ENCODE data around the gene SYT17. TPM values are rescaled to one million over a fixed set of nuclear protein-coding genes. Genes with fewer than 3 reads are reported as not detected.
A peak's percentile ranks its signal among the peaks of the same experiment; 100 is the strongest.

SYT17 gene
- total RNA-seq, 2 experiments from 2014 or later: not detected

DNA sequence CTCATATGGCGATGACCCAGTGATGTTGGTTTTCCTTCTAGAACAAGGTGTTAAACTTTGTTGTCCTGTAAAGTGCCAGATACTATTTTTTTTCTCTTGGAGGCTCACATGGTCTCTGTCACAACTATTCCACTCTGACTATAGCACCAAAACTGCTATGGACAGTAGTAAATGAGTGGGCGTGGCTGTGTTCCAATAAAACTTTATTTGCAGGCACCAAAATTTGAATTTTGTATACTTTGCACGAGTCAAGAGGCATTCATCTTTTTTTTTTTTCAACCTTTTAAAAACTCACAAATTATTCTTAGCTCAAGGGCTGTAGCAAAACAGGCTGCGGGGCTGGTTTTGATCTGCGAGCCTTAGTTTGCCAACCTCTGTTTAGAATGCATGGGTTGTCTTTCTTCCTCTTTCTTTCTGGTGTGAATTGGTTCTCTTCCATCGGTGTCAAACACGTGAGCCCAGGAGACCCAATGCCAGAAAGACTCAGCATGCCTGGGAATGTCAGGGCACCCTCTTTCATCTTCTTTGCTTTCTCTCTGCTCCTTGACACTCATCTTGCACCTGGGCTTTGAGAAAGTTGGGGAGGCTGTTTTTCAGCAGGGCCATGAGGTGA is 2.1 kb downstream of the SYT17 start:
- Mint-ChIP-seq H3K4me3 (no peak overlapping the region), H3K27me3 (peaks cover 42% of the 10 kb centered on the region), H3K4me1 (peaks cover 3% of the 10 kb centered on the region), H3K36me3 (no peaks in the 10 kb centered on the region), H3K27ac (no peak overlapping the region), H3K9me3 (ENCODE audit: low read depth) (no peaks in the 10 kb centered on the region)
- DNase-seq: no peak
- CTCF ChIA-PET: interaction anchor here (1.5 kb wide), 1 partner anchor 9 kb away, joined by 8 read pairs; no protein-coding TSS in a partner anchor
- ATAC-seq: no peak

DNA sequence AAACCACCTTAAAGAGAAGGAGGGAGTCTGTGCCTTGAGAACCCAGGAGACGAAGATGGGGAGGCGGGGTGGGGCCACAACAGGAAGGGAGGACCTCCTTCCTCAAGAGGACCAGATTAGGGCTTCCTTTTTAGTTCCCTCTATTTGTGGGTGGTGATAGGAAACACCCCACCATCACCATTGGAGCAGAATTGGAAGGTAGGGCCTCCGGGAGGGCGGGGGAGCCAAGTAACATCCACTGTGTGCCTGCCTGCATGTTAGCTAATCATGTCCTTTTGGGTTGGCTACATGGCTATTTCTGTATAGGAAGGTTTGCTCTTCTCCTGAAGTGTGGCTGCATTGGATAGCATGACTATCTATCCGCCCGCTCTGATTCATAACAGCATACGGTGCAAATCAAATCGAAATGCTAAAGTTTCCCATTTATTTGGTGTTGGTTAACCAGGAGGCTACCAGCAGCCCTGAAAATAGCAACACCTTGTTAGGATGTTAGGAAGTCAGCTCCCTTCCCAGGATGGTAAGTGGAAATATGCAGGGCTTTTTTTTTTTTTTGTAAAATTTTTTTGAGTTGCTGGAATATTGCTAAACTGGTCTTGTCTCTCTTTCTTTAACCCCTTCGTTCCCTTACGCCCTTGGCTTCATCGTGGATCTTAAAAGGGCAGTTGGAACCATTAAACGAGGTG is 4.2 kb downstream of the SYT17 start:
- Mint-ChIP-seq H3K27ac (no peak overlapping the region), H3K27me3 (peaks cover 34% of the 10 kb centered on the region), H3K36me3 (no peaks in the 10 kb centered on the region), H3K9me3 (ENCODE audit: low read depth) (no peaks in the 10 kb centered on the region), H3K4me1 (peaks cover 3% of the 10 kb centered on the region), H3K4me3 (no peak overlapping the region)
- no peak for DNase-seq
- no peak for ATAC-seq
- CTCF ChIA-PET: no interaction called here

- H3K9me3 Mint-ChIP-seq (ENCODE audit: low read depth): no peaks in the 10 kb centered on the region
- ATAC-seq (no peak), DNase-seq (no peak)
- H3K36me3 Mint-ChIP-seq: no peaks in the 10 kb centered on the region
- H3K27me3 Mint-ChIP-seq: peaks cover 33% of the 10 kb centered on the region
- CTCF ChIA-PET: no interaction called here
- no peak overlapping the region for H3K4me3 Mint-ChIP-seq
- no peak overlapping the region for H3K27ac Mint-ChIP-seq
- peaks cover 3% of the 10 kb centered on the region for H3K4me1 Mint-ChIP-seq
Measured at GRCh38 chr16:19173059-19173458, 5.0 kb downstream of the SYT17 start.

GRCh38 chr16:19173649-19174383 is 5.8 kb downstream of the SYT17 start:
- peaks cover 3% of the 10 kb centered on the region for H3K4me1 Mint-ChIP-seq
- H3K27ac Mint-ChIP-seq: no peak overlapping the region
- DNase-seq: no peak
- no peak overlapping the region for H3K4me3 Mint-ChIP-seq
- H3K27me3 Mint-ChIP-seq: peaks cover 33% of the 10 kb centered on the region
- no peaks in the 10 kb centered on the region for H3K36me3 Mint-ChIP-seq
- no peak for ATAC-seq
- CTCF ChIA-PET: no interaction called here
- H3K9me3 Mint-ChIP-seq (ENCODE audit: low read depth): no peaks in the 10 kb centered on the region

DNA sequence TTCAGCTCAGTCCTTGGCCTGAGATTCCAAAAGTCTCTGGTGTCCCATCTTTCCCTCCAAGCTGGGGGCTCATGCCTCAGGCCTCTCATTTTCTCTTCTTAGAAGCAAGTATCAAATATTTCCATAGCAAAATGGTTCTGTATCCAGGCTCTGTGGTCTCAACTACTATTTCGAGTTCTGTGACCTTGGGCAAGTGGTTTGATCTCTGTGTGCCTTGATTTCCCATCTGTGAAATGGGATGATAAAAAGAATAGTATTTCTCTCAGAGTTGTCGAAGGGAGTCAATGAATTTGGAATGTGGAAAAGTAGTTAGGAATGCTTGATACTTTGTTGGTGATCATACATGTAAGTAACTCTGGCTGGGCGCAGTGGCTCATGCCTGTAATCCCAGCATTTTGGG is 6.4 kb downstream of the SYT17 start:
- no peak overlapping the region for H3K4me3 Mint-ChIP-seq
- no peak for ATAC-seq
- DNase-seq: no peak
- no peaks in the 10 kb centered on the region for H3K36me3 Mint-ChIP-seq
- CTCF ChIA-PET: interaction anchor here (8.2 kb wide), 1 partner anchor 90 kb away, joined by 80 read pairs; no protein-coding TSS in a partner anchor
- no peak overlapping the region for H3K27ac Mint-ChIP-seq
- H3K9me3 Mint-ChIP-seq (ENCODE audit: low read depth): no peaks in the 10 kb centered on the region
- H3K4me1 Mint-ChIP-seq: peaks cover 2% of the 10 kb centered on the region
- peaks cover 30% of the 10 kb centered on the region for H3K27me3 Mint-ChIP-seq

DNA sequence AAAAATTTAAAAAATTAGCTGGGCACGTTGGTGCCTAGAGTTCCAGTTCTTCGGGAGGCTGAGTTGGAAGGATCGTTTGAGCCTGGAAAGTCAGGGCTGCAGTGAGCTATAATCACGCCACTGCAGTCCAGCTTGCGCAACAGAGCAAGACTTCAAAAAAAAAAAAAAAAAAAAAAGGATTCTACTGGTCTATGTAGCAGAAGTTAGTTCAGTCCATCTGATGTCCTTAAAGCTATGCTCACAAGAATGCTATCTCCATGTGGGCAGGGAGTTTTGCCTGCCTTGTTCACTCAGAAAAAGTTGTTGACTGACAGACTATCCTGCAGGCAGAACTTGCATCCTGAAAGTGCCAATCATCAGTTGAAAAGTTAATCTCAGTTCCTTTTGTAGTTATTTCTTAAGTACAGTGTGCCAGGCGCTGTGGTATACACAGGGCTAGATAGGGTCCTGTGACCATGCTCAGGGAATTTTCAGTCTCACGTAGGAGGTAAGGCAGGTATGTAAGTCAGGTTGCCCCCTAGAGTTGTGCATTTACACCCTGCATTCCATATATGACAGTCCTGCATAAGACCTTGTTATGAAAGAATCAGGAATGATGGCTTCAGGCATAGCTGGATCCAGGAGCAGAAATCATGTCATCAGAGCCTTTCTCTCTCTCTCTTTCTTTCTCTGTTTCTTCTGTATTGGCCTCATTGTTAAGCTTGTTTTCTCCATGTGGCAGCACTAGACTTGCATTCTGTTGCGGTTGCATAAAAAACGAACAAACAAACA is 7.6 kb downstream of the SYT17 start:
- Mint-ChIP-seq H3K4me1 (no peaks in the 10 kb centered on the region), H3K36me3 (no peaks in the 10 kb centered on the region), H3K27me3 (peaks cover 20% of the 10 kb centered on the region), H3K9me3 (ENCODE audit: low read depth) (no peaks in the 10 kb centered on the region), H3K4me3 (no peak overlapping the region), H3K27ac (no peak overlapping the region)
- no peak for DNase-seq
- ATAC-seq: no peak
- CTCF ChIA-PET: interaction anchor here (8.2 kb wide), 1 partner anchor 91 kb away, joined by 80 read pairs; no protein-coding TSS in a partner anchor

DNA sequence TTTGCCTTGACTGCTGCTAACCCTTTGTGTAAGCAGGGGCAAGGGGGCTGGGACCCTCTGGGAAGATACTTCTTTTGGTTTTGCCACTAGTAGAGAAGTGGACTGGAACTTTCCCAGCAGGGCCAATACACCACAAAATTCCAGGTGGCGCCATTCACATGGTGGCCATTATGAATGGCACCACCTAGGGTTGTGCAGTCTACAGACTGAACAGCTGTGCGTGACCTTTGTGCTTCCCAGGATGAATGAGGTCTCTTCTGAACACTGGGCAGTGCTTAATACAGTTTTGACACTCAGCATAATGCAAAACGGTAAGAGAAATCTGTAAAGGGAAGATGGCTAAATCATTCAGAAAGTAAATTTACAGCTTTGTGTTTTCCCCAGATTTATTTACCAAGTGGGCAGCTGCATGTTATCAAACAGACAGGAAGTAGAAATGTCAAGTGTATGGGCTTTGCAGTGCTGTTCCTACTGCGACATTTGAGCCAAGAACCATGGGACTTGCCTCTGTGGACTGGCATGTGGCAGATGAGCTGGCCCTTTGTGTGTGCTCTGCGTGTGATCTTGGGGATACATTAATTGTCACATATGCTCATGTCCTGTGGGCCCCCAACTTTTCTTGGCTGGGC is 9.2 kb downstream of the SYT17 start:
- Mint-ChIP-seq H3K4me1 (no peaks in the 10 kb centered on the region), H3K27me3 (peaks cover 14% of the 10 kb centered on the region), H3K9me3 (ENCODE audit: low read depth) (no peaks in the 10 kb centered on the region), H3K27ac (no peak overlapping the region), H3K36me3 (no peaks in the 10 kb centered on the region), H3K4me3 (no peak overlapping the region)
- ATAC-seq: no peak
- DNase-seq: no peak
- CTCF ChIA-PET: interaction anchor here (8.2 kb wide), 1 partner anchor 92 kb away, joined by 80 read pairs; no protein-coding TSS in a partner anchor

- ATAC-seq: peak; percentile 47
- peak; percentile 55 for DNase-seq
- H3K27ac Mint-ChIP-seq: no peak overlapping the region
- no peaks in the 10 kb centered on the region for H3K9me3 Mint-ChIP-seq (ENCODE audit: low read depth)
- H3K4me3 Mint-ChIP-seq: no peak overlapping the region
- no peaks in the 10 kb centered on the region for H3K36me3 Mint-ChIP-seq
- no peaks in the 10 kb centered on the region for H3K4me1 Mint-ChIP-seq
- peaks cover 7% of the 10 kb centered on the region for H3K27me3 Mint-ChIP-seq
- CTCF ChIA-PET: interaction anchor here (0.7 to 8.2 kb wide), 9 partner anchors 10 to 323 kb away, joined by 3 to 80 read pairs (median 3); partner anchors contain the start of gene ITPRIPL2
Measured at GRCh38 chr16:19179546-19180490, 11.8 kb downstream of the SYT17 start.

DNA sequence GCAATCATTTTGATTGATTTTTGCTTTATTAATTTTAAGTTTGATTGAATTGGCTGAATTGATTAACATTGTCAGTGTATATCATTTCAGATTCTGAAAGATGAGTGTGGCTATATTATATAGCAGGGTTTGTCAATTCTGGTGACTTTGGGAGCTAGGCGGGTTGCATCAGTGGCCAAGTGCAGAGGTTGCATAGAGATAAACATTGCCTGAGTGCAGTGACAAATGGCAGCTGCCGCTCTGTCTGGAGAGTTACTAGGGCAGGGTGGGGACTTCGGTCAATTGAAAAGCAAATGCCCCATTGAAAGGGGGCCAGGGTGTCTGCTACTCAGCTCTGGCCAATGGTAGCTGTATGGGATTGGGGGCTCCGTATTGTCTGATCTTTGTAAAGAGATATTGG is 12.7 kb downstream of the SYT17 start:
- no peak overlapping the region for H3K4me3 Mint-ChIP-seq
- DNase-seq: no peak
- no peaks in the 10 kb centered on the region for H3K4me1 Mint-ChIP-seq
- CTCF ChIA-PET: interaction anchor here (0.6 to 8.2 kb wide), 4 partner anchors 9 to 322 kb away, joined by 3 to 80 read pairs (median 4); no protein-coding TSS in a partner anchor
- H3K36me3 Mint-ChIP-seq: no peaks in the 10 kb centered on the region
- ATAC-seq: no peak
- H3K9me3 Mint-ChIP-seq (ENCODE audit: low read depth): no peaks in the 10 kb centered on the region
- H3K27me3 Mint-ChIP-seq: peaks cover 6% of the 10 kb centered on the region
- no peak overlapping the region for H3K27ac Mint-ChIP-seq

- ATAC-seq (no peak), DNase-seq (no peak)
- no peak overlapping the region for H3K4me3 Mint-ChIP-seq
- no peaks in the 10 kb centered on the region for H3K9me3 Mint-ChIP-seq (ENCODE audit: low read depth)
- H3K27ac Mint-ChIP-seq: no peak overlapping the region
- CTCF ChIA-PET: interaction anchor here (8.2 kb wide), 1 partner anchor 98 kb away, joined by 80 read pairs; no protein-coding TSS in a partner anchor
- no peaks in the 10 kb centered on the region for H3K4me1 Mint-ChIP-seq
- peaks cover 4% of the 10 kb centered on the region for H3K27me3 Mint-ChIP-seq
- H3K36me3 Mint-ChIP-seq: no peaks in the 10 kb centered on the region
Measured at GRCh38 chr16:19182481-19182880, 14.4 kb downstream of the SYT17 start.

- H3K27ac Mint-ChIP-seq: no peak overlapping the region
- H3K9me3 Mint-ChIP-seq (ENCODE audit: low read depth): no peaks in the 10 kb centered on the region
- H3K4me3 Mint-ChIP-seq: no peak overlapping the region
- CTCF ChIA-PET: interaction anchor here (1.7 kb wide), 1 partner anchor 97 kb away, joined by 6 read pairs; no protein-coding TSS in a partner anchor
- DNase-seq: no peak
- no peaks in the 10 kb centered on the region for H3K36me3 Mint-ChIP-seq
- no peak for ATAC-seq
- no peaks in the 10 kb centered on the region for H3K4me1 Mint-ChIP-seq
- peaks cover 2% of the 10 kb centered on the region for H3K27me3 Mint-ChIP-seq
Measured at GRCh38 chr16:19183187-19183586, 15.1 kb downstream of the SYT17 start.

All from activated CD8-positive, alpha-beta memory T cell treated with anti-CD3 and anti-CD28 coated beads, Interleukin-2, amount 10 ng/mL, durations not matched to agents 7 days and 5 days (primary cell).